Sigmoid colon (tissue), 4 donors: Measurements from ENCODE around the gene CDKN2A.

Source experiments
- EP300 ChIP-seq, 4 donors: sonication (generic); formaldehyde crosslinking; IDR thresholded peaks; one replicate each; pipeline ENCODE4 v1.6.1; 2017; ENCODE audit warnings: antibody characterized with exemption in 4 of 4
- POLR2A ChIP-seq, 2 donors: fragments of 450-650 bp; IDR thresholded peaks; one replicate each; pipeline ENCODE4 v1.6.1; 2016; ENCODE audit warnings: antibody characterized with exemption in 2 of 2, mild to moderate bottlenecking in 2 of 2, moderate library complexity in 2 of 2
- POLR2AphosphoS5 ChIP-seq, 4 donors: sonication (generic); formaldehyde crosslinking; IDR thresholded peaks; one replicate each; pipeline ENCODE4 v1.6.1; 2017; ENCODE audit warnings: antibody characterized with exemption in 4 of 4
- TF ChIP-seq, protein P1 (sequence below), 4 experiments: fragments of 450-650 bp in 3 of 4; fragments of 200-600 bp in 1 of 4; IDR thresholded peaks; one replicate each; pipeline ENCODE4 v1.5.1; 2016 to 2019; ENCODE audit warnings: antibody characterized with exemption in 4 of 4, mild to moderate bottlenecking in 3 of 4, moderate library complexity in 2 of 4

GRCh38 chr9:21997480-21997879, 3.3 kb upstream of the CDKN2A start:
- TF ChIP-seq, protein P1, sequence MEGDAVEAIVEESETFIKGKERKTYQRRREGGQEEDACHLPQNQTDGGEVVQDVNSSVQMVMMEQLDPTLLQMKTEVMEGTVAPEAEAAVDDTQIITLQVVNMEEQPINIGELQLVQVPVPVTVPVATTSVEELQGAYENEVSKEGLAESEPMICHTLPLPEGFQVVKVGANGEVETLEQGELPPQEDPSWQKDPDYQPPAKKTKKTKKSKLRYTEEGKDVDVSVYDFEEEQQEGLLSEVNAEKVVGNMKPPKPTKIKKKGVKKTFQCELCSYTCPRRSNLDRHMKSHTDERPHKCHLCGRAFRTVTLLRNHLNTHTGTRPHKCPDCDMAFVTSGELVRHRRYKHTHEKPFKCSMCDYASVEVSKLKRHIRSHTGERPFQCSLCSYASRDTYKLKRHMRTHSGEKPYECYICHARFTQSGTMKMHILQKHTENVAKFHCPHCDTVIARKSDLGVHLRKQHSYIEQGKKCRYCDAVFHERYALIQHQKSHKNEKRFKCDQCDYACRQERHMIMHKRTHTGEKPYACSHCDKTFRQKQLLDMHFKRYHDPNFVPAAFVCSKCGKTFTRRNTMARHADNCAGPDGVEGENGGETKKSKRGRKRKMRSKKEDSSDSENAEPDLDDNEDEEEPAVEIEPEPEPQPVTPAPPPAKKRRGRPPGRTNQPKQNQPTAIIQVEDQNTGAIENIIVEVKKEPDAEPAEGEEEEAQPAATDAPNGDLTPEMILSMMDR (IDR thresholded peaks at IDR 0.05), result no peak
- no peak for TF ChIP-seq POLR2A (IDR thresholded peaks at IDR 0.05)
- TF ChIP-seq POLR2AphosphoS5 (IDR thresholded peaks at IDR 0.05), result no peak
- no peak for TF ChIP-seq EP300 (IDR thresholded peaks at IDR 0.05)
